KMS-11 (cell line): ENCODE results near the gene CEP78.

Experiments
- H2AFZ ChIP-seq: fragments of 200-600 bp; sonication (generic); 2 replicates; pipeline ENCODE4 v1.6.1; 2016; ENCODE audit warnings: antibody characterized with exemption, mixed run types, low read depth
- H3K27ac ChIP-seq: fragments of 200-600 bp; sonication (generic); 2 replicates; pipeline ENCODE4 v1.6.1; 2016; ENCODE audit warnings: mild to moderate bottlenecking, mixed run types
- H3K27me3 ChIP-seq: fragments of 200-600 bp; sonication (generic); 2 replicates; pipeline ENCODE4 v1.6.1; 2017; ENCODE audit warnings: mild to moderate bottlenecking, low read depth, mixed run types, moderate library complexity; ENCODE audit not compliant: insufficient read depth
- H3K36me3 ChIP-seq: fragments of 200-600 bp; sonication (generic); 2 replicates; pipeline ENCODE4 v1.6.1; 2017; ENCODE audit warnings: mild to moderate bottlenecking, mixed run types; ENCODE audit not compliant: insufficient read depth
- H3K4me1 ChIP-seq: fragments of 200-600 bp; sonication (generic); 2 replicates; pipeline ENCODE4 v1.6.1; 2016; ENCODE audit warnings: mild to moderate bottlenecking, low read depth, mixed run types; ENCODE audit not compliant: poor library complexity, severe bottlenecking
- H3K4me2 ChIP-seq: fragments of 200-600 bp; sonication (generic); 2 replicates; pipeline ENCODE4 v1.7.0; 2016; ENCODE audit warnings: mild to moderate bottlenecking, mixed run types
- H3K4me3 ChIP-seq: fragments of 200-600 bp; sonication (generic); IDR thresholded peaks from 2 replicates; pipeline ENCODE4 v1.6.1; 2017; ENCODE audit warnings: low read depth, low read length, mixed read lengths; ENCODE audit not compliant: insufficient read depth
- H3K79me2 ChIP-seq: fragments of 200-600 bp; sonication (generic); 2 replicates; pipeline ENCODE4 v1.6.1; 2016; ENCODE audit warnings: low read depth, mixed run types; ENCODE audit not compliant: insufficient read depth
- H3K9ac ChIP-seq: fragments of 200-600 bp; sonication (generic); 2 replicates; pipeline ENCODE4 v1.6.1; 2016; ENCODE audit warnings: mild to moderate bottlenecking, mixed run types
- H4K20me1 ChIP-seq: fragments of 200-600 bp; sonication (generic); 2 replicates; pipeline ENCODE4 v1.6.1; 2016; ENCODE audit warnings: mild to moderate bottlenecking, mixed run types; ENCODE audit not compliant: insufficient read depth
- TF ChIP-seq, protein P1 (sequence below): fragments of 200-600 bp; sonication (generic); conservative IDR thresholded peaks from 2 replicates; pipeline ENCODE4 v1.6.1; 2017; ENCODE audit warnings: low read depth, mild to moderate bottlenecking, antibody characterized with exemption, low read length, moderate library complexity, mixed read lengths

The CEP78 gene

DNA sequence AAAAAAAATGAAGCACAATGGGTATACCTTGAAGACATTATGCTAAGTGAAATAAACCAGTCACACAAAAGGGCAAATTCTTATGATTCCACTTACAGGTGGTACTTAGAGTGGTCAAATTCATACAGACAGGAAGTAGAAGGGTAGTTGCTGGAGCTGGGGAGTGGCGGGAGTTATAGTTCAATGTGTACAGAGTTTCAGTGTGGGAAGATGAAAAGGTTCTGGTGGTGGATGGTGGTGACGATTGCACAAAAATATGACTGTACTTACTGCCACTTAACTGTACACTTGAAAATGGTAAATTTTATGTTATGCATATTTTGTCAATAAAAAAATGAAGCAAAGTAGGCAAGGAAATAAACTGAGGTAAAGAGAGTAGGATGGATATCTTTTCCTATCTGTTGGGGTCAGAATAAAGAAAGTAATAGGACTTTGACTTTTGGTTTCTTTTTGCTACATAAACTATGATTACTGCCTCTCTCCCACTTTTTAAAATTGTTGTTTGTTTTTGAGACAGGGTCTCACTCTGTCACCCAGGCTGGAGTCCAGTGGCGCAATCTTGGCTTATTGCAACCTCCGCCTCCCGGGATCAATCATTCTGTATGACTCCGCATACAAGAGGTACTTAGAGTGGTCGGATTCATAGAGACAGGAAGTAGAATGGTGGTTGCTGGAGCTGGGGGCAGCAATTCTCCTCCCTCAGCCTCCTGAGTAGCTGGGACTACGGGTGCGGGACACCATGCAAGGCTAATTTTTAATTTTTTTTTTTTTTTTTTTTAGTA is 57.0 kb downstream of the CEP78 start:
- H3K4me2 ChIP-seq: no peak overlapping the region
- H3K27ac ChIP-seq: no peak overlapping the region
- no peaks in the 10 kb centered on the region for H3K27me3 ChIP-seq
- H3K79me2 ChIP-seq: no peaks in the 10 kb centered on the region
- no peaks in the 10 kb centered on the region for H4K20me1 ChIP-seq
- H3K4me1 ChIP-seq: no peaks in the 10 kb centered on the region
- no peak overlapping the region for H2AFZ ChIP-seq
- TF ChIP-seq, protein P1, sequence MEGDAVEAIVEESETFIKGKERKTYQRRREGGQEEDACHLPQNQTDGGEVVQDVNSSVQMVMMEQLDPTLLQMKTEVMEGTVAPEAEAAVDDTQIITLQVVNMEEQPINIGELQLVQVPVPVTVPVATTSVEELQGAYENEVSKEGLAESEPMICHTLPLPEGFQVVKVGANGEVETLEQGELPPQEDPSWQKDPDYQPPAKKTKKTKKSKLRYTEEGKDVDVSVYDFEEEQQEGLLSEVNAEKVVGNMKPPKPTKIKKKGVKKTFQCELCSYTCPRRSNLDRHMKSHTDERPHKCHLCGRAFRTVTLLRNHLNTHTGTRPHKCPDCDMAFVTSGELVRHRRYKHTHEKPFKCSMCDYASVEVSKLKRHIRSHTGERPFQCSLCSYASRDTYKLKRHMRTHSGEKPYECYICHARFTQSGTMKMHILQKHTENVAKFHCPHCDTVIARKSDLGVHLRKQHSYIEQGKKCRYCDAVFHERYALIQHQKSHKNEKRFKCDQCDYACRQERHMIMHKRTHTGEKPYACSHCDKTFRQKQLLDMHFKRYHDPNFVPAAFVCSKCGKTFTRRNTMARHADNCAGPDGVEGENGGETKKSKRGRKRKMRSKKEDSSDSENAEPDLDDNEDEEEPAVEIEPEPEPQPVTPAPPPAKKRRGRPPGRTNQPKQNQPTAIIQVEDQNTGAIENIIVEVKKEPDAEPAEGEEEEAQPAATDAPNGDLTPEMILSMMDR: no peak
- no peak overlapping the region for H3K4me3 ChIP-seq
- no peaks in the 10 kb centered on the region for H3K36me3 ChIP-seq
- H3K9ac ChIP-seq: no peak overlapping the region

DNA sequence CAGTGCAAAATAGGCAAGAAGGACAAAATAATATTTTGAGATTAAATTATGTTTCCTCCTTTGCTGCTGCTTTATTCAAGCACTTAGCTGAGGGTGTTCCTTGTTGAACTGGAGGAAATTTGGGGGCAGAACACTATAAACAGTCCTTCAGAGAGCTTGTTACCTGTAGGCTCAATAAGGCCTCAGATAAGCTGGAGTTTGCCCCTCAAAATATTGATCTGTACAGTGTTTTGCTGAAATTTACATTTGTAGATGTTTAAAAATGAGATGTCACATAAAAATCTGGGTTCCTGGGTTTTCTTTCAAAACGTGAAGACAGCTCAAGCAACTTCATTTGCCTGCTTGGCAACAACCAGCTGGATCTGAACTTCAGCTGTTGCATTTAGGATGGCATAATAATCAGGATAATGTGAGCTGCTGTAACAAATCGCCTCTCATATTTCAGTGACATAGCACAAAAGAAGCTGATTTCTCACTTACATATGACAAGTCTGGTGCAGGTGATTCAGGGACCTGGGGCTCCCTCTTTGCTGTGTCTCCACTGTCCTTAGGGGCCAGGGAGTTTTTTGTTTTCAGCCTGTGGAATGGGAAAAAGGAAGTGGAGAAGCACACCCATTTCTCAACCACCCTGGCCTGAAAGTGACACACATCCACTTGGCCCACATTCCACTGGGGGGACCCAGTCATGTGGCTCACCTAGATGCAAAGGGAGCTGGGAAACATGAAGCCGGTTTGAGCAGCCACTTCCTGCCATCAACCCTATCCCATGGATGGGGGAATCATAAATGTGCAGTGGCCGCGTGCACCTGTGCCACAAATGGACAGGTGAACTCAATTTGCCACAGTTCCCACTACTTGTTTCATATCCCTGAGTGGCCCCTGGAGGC is 58.7 kb downstream of the CEP78 start:
- H3K4me2 ChIP-seq: no peak overlapping the region
- no peaks in the 10 kb centered on the region for H3K79me2 ChIP-seq
- no peak overlapping the region for H2AFZ ChIP-seq
- TF ChIP-seq, protein P1: no peak
- no peak overlapping the region for H3K9ac ChIP-seq
- H3K27ac ChIP-seq: no peak overlapping the region
- no peaks in the 10 kb centered on the region for H3K36me3 ChIP-seq
- H3K4me3 ChIP-seq: no peak overlapping the region
- no peaks in the 10 kb centered on the region for H3K4me1 ChIP-seq
- no peaks in the 10 kb centered on the region for H4K20me1 ChIP-seq
- no peaks in the 10 kb centered on the region for H3K27me3 ChIP-seq

DNA sequence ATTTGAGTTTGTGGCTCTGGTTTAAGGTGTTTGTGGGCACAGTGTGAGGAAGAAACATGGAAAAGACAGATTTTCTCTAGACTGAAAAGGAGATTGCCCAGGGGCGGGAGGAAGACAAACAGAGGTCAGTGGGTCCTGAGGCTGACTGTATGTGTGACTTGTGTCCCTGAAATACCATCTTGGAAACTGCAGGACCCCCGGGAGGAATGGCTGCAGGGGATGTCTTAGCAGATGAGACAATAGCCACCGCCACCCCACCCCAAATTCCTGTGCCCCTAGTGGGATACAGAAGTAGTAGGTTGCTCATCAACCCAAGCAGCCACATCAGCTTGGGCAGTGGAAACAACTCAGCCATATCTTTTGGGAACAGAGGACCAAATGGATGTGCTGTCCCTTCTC is 59.3 kb downstream of the CEP78 start:
- TF ChIP-seq, protein P1: no peak
- H3K79me2 ChIP-seq: no peaks in the 10 kb centered on the region
- no peak overlapping the region for H3K27ac ChIP-seq
- no peak overlapping the region for H3K4me2 ChIP-seq
- H2AFZ ChIP-seq: no peak overlapping the region
- no peak overlapping the region for H3K9ac ChIP-seq
- H3K36me3 ChIP-seq: no peaks in the 10 kb centered on the region
- H3K27me3 ChIP-seq: no peaks in the 10 kb centered on the region
- H3K4me1 ChIP-seq: no peaks in the 10 kb centered on the region
- no peak overlapping the region for H3K4me3 ChIP-seq
- no peaks in the 10 kb centered on the region for H4K20me1 ChIP-seq

DNA sequence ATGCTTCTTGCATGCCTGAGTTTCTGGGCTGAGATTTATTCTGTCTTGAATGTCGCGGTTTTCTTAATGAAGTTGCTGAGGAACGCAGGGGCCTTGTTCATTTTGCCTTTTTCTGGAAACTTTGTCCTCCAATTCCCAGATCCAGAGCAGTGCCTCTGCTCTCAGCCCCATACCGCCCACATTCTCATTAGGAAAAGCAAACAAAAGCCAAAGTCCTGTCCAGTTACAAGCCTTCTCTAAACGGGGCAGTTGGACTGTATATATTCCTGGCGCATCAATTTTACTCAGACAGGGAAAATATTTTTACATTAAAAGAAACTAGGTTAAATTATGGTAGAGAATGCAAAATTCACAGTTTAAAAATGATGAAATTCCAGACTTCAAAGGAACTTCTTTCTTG is 59.9 kb downstream of the CEP78 start:
- Histone ChIP-seq H3K9ac (no peak overlapping the region), H3K4me1 (no peaks in the 10 kb centered on the region), H2AFZ (no peak overlapping the region), H3K79me2 (no peaks in the 10 kb centered on the region), H3K4me2 (no peak overlapping the region), H4K20me1 (no peaks in the 10 kb centered on the region), H3K27me3 (no peaks in the 10 kb centered on the region), H3K4me3 (no peak overlapping the region), H3K27ac (no peak overlapping the region), H3K36me3 (no peaks in the 10 kb centered on the region)
- TF ChIP-seq, protein P1: no peak
